GM21619 (cell line): ENCODE results near the gene XBP1.
"Not testable (repeated sequence)": the region's sequence is repeated elsewhere in the genome, so short reads cannot be mapped to it uniquely, and the experiment has no call there.

Experiments used
- ATAC-seq: cut with Tn5 transposase; IDR thresholded peaks from one replicate; pipeline ENCODE4 v1.9.1; 2021; ENCODE audit not compliant: unreplicated experiment

The XBP1 gene

DNA sequence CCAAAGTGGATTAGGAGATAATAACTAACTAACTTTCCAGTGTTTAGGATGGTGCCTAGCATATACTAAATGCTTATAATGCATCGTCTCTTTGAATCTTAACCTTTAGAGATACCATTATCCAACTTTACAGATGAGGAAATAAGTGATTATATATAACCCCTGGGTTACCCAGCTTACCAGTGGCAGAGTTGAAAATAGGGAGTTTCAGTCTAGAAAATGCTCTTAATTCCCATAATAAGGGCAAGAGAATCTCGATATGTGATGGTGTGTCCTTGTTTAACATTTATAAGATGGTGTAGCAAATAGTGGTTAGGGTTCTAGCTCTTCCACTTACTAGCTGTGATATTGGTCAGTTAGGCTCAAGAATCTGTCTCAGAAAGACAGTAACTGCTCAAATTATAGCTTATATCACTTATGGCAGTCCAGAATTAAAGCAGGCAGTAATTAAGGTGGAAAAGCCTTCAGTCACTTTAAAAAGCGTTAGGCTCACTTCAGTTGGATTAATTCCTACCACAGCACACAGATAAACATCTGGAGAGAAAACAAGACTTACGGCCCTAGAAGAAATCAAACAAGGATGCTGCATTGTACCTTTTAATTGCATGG lies 6.3 kb downstream of the XBP1 start:
- ATAC-seq: no peak

DNA sequence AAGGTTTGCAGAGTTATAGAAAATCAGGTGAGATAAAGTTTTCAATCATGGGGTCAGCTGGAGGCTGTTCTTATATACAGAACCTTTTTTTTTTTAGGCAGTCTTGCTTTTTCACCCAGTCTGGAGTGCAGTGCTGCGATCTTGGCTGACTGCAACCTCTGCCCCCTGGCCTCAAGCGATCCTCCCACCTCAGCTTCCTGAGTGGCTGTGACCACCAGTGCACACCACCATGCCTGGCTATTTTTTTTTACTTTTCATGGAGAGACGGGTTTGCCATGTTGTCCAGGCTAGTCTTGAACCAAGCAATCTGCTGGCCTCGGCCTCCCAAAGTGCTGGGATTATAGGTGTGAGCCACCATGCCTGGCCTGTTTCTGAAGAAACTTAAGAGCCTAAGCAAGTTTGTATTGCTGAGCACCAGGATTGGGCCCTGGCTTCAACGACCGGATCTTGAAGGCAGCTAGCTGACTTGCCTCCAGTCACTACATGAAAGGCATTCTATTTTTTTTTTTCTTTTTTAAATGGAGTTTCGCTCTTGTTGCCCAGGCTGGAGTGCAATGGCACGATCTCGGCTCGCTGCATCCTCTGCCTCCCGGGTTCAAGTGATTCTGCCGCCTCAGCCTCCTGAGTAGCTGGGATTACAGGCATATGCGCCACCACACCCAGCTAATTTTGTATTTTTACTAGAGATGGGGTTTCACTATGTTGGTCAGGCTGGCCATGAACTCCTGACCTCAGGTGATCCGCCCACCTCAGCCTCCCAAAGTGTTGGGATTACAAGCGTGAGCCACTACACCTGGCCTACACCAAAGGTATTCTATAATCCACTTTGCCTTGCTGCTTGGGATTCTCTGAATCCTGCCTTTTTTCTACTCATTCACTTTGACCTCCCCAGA lies 7.6 kb downstream of the XBP1 start:
- ATAC-seq: peak; percentile 32

DNA sequence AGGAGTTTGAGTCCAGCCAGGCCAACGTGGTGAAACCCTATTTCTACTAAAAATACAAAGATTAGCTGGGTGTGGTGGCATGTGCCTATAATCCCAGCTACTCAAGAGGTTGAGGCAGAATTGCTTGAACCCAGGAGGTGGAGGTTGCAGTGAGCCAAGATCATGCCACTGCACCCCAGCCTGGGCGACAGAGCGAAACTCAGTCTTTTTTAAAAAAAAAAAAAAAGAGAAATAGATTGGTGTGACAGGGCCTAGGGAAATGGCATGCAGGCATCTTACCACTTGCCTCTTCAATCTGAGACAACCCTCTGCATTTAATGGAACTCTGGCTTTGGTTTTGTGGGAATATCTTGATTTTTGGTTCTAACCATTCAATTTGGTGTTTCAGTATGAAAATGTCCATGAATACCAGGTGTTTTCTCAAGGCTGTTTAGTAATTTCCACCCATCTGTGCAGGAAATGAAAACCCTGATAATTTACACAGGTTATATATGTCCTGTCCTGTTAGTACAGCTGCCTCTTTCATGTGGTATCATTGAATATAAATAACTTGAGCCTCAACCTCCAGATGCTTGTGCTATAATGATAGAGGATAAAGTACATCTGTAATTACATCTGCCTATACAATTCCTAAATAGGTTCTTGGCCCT lies 8.4 kb downstream of the XBP1 start:
- ATAC-seq: peak; percentile 56

DNA sequence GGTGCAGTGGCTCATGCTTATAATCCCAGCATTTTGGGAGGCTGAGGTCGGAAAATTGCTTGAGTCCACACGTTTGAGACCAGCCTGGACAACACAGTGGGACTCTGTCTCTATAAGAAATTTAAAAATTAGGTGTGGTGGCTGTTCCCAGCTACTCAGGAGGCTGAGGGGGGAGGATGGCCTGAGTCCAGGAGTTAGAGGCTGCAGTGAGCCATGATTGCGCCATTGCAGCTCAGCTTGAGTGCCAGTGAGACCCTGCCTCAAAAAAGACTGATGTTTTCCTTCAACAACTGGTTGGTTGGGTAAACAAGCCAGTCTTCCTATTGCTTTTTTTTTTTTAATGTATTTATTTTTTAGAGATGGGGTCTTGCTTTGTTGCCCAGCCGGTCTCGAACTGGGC lies 9.2 kb downstream of the XBP1 start:
- ATAC-seq: no peak

DNA sequence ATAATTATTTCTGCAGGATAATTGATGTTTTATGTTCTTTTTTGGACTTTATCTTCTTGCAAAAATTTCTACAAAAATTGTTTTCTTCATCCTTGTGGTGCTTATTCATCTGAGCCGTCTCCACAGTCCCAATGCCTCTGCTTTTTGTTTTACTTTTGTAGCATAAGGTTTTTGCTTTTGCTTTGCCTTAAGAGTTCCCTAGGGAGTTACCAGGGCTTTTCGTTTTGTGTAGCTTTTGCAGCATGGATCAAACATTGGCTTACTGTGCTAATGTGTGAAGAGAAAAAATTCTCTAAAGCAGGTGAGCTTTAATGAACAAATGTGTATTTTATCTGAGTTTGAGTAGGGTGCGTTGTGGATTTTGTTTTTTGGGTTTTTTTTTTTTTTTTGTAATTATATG lies 11.8 kb downstream of the XBP1 start:
- no peak for ATAC-seq

DNA sequence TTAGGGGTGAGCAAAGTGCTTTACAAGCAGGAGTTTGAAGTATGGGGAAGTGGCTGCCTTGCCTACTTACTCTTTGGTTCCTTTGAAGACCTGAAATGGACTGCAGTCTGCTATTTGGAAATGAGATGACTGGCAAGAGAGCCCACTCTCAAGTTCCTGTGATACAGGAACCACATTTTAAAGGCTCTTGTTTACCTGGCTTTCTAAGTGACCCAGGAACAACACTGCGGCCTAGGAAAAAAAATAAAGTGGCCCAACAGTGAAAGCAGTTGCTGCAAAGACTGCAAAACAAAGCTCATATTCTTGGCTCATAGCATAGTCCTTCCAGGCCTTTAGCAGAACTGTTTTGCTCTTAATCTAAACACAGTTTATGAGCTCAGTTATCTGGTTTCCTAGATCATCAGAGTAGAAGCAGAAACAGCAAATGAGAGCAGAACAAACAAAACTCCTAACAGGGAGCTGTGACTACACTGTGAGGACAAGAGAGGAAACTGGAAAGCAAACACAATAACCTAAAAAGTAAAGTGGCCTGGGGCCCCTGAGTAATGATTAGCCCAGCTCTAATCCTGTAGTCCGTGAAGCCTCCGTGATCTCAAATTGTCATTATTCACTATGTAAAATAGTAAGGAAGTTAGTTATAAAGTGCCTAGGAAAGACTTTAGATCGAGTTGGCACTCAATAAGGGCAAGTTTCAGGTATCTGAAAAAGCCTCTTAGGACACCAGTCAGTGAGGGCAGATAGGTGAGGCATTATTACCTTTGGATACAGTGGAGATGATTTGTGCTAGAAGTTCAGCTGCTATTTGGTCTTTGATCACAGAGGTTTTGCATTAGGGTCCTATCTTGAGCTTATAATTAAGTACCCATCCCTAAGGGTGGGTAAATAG lies 16.3 kb downstream of the XBP1 start:
- no peak for ATAC-seq

DNA sequence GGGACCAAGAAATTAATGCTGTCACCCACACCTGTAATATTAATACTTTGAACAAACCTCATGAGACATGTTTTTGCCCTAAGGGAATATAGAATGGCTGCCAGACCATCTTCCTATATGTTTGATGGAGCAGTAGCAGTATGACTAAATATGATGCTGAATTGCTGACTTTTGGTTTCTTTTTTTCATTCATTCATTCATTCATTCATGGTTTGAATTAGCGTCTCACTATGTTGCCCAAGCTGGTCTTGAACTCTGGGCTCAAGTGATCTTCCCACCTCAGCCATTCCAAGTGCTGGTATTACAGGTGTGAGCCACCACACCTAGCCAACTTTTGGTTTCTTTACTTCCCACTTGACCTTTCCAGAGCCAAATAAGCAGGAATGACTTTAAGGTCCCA lies 20.1 kb downstream of the XBP1 start:
- no peak for ATAC-seq

DNA sequence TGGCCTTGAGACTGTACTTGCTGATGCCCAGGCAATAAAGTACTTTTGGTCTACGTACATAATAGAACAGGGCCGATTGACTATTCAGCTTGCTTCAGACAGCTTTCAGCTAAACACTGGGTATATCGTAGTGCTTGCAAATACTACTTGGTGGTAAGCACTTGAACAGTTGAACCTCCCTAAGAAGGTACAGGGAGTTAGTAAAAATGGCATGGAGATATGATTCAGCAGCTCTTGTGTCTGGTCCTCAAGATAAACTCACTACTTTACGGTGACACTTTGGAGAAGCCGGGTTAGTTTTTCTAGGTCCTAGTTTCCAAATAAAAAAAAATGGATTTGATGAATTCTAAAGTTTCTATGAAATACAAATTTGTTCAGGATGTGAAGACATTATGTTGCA lies 20.5 kb downstream of the XBP1 start:
- no peak for ATAC-seq

DNA sequence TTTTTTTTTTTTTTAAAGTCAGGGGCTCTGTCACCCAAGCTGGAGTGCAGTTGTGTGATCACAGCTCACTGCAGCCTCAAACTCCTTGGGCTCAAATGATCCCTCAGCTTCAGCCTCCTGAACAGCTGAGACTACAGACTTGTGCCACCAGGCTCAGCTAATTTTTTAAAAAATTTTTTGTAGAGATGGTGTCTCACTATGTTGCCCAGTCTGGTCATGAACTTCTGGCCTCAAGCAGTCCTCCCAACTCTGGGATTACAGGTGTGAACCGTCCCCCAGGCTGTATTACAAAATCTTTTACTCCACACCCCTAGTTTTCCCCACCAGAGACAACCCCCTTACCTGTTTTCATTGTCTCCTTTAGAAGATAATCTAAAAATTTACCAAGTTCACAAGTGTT lies 26.0 kb downstream of the XBP1 start:
- ATAC-seq: no peak

DNA sequence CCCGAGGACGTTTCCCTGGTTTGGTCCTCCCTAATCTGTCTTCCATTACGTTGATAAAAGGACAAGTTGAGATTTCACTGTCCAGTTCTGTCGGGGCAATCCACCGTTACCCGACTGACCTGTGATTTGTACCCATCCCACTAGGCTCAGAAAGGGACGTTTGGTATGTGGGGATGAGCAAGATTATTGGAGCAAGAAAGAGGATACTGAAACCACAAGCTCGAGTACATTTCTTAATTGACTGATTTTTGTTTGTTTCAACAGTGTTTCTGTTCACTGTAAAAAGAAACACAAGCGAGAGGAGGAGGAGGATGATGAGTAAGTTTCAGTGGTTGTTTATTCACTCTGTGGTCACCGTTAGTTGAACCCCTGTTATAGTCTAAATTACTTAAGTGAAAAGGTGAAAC lies 26.9 kb downstream of the XBP1 start:
- peak; percentile 32 for ATAC-seq

DNA sequence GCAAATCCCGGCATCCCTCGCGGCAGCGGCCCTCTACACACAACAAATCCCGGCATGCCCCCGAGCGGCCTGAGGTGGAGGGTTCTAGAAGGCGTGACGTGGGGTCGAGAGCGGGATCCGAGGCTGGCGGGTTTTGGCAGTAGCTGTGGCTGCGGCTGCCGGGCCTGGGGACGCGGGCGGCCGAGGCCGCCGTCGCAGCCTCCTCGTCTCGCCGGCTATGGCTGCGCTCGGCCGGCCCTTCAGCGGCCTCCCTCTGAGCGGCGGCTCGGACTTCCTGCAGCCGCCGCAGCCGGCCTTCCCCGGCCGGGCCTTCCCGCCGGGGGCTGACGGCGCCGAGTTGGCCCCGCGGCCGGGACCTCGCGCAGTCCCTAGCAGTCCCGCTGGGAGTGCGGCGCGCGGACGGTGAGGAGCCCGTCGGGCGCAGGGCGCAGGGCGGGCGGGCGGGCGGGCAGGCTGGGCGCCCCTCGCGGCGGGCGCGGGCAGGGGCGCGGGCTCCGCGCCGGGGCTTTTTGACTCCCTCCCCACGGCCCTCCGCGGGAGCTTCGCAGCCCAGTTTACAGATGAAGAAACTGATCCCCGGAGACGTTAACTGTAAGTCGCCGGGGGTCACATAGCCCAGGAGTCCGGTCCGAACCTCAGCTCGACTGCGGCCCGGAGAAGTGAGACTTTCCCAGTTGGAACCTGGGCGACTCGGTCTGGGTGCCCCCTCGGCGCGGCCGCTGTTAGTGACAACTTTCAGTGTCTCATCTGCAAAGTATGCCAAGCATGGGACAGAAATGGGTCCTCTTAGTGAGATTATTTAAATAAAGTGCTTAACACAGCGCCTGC lies 27.5 kb downstream of the XBP1 start, which contains the start of gene CCDC117:
Gene CCDC117 (plus strand): TSS at position 63 of the 828 bp plus-strand sequence. CDS start 155 bp downstream, at position 218.
- peak; percentile 87 for ATAC-seq

DNA sequence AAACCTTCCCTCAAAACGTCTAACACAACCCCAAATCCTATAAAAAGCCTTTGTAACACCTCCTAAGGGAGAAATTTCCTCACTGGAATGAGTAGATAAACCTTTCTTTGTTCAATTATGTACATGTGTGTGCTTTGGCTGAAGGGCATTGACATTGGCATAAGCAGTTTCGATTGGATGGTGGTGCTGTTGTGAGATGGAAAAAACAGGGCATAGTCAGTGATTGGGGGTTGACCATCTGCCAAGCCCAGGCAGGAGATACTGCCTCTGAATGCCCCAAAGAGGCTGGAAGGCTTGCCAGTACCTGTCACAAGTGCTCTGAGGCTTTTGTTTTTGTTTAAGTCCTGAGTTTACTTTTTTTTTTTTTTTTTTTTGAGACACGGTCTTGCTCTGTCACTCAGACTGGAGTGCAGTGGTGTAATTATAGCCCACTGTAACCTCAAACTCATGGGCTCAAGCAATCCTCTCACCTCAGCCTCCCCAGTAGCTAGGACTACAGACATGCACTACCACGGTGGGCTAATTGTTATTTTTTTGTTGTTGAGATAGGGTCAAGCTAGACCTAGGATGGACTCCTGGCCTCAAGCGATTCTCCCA lies 29.1 kb downstream of the XBP1 start:
- no peak for ATAC-seq

DNA sequence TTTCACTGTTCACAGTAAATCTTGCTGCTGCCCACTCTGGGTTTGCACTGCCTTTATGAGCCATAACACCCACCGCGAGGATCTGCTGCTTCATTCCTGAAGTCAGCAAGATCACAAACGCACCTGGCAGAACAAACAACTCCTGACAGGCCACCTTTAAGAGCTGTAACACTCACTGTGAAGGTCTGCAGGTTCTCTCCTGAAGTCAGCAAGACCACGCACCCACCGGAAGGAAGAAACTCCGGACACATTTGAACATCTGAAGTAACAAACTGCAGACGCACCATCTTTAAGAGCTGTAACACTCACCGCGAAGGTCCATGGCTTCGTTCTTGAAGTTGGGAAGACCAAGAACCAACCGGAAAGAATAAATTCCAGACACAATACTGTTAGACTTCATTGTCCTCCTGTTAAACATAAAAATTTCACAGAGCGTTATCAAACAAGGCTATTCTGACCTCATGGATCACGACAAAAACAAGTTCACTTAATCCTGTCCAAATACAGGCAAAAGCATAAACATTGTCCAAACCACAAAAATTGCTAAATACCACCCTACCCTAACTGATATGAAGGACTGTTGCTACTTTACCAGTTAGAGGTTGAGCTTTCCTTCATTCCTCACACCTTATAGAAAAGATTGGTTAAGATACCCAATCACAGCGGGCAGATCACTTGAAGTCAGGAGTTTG lies 30.8 kb downstream of the XBP1 start:
- ATAC-seq: no peak

DNA sequence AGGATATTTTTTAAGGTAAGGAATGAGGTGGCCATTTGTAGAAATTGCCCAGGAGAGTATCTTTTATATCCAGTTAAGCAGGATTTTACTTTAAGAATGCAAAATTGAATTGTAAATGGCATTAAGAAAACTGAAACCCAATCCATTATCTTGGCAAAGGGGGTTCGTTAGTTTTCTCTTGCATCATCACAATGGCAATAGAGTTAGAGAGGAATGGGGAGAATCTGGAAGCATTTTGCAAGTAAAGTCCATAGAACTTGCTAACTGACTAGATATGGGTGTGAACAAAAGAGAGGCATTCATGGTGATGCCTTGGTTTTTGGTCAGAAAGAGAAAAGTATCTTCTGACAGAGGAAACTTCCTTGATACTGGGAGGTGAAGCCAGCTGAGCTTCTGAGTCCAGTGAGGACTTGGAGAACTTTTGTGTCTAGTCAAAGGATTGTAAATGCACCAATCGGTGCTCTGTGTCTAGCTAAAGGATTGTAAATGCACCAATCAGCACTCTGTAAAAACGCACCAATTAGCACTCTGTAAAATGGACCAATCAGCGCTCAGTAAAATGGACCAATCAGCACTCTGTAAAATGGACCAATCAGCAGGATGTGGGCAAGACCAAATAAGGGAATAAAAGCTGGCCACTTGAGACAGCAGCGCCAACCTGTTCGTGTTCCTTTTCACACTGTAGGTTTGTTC lies 31.5 kb downstream of the XBP1 start:
- ATAC-seq: no peak

DNA sequence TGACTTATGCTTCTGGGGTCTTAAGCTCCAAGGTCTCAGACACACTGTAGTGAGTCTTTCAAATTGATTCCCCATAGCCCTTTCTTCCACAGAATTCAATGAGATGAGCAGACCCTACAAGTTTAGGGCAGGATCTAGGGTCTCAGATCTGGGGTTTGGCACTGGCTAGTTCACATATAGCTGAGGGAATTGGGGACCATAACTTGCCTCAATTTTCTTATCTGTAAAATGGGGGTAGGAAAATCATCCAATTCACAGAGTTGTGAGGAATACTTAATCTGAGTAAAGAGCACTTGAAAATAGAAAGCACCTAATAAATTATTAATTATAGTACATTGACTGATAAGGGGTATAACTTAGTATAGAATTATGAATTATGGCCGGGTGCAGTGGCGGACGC lies 33.7 kb downstream of the XBP1 start:
- no peak for ATAC-seq

DNA sequence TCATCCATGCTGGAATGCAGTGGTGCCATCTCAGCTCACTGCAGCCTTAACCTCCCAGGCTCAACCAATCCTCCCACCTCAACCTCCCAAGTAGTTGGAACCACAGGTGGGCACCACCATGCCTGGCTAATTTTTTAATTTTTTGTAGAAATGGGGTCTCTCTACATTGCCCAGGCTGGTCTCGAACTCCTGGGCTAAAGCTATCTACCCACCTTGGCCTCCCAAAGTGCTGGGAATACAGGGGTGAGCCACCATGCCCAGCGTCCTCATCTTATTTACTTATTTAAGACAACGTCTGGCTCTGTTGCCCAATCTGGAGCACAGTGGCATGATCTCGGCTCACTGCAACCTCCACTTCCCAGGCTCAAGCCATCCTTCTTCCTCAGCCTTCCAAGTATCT lies 38.4 kb downstream of the XBP1 start:
- ATAC-seq: not testable (repeated sequence)

DNA sequence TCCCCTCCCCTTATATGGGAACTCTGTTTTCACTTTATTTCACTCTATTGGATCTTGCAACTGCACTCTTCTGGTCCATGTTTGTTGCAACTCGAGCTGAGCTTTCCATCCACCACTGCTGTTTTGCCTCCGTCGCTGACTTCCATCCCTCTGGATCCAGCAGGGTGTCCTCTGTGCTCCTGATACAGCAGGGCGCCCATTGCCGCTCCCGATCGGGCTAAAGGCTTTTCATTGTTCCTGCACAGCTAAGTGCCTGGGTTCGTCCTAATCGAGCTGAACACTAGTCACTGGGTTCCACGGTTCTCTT lies 39.0 kb downstream of the XBP1 start:
- no peak for ATAC-seq

DNA sequence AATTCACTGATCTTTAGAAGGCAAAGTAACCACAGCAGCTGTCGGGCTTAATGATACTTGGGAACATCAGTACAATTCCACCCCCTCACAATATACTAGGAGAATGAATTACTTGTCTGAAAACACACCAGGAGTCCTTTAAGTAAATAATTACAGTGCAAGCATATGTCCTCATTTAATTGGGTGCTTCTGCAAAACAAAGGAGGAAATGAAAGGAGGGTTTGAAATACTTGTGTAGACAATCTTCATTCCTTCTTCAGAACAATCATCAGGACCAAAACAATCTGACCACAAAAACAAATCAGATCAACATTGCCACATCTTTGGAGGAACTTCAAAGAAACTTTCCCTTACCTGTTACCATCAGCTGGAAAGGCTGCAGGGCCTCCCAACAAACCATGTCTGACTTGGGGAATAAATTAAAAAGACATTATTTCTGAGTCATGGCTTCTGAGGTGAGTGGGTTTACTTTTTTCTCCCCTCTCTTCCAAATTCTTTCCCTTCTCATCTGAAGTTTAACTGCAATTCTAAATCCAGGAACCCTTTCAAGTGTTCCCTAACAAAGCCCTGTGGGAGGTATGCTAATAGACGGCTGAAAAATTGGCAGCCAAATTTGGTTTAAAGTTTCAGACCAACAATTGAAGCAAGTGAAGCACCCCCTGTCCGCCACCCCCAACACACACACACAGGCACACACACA lies 40.4 kb downstream of the XBP1 start:
- no peak for ATAC-seq
